Measurements from ENCODE around the gene RBM28. TPM values are rescaled to one million over a fixed set of nuclear protein-coding genes. Genes with fewer than 3 reads are reported as not detected.

Gene RBM28
- 100 to 1,000 TPM in 1 of 5 donors, 10 to 100 TPM in 4; 21.0 to 319 (median 54.8) TPM for total RNA-seq
- polyA plus RNA-seq: 10 to 100 TPM in 2 of 3 donors, 1 to 10 TPM in 1; 8.1 to 18.9 (median 15.6) TPM
- long read RNA-seq, donor 1: 0 reads
- long read RNA-seq, donor 2, full-length matches to known transcripts: 1 of 1 reads
- long read RNA-seq, donor 2, partial matches to known transcripts: 0 of 1 reads
- long read RNA-seq, donor 2, other reads (novel, unspliced or antisense): 0 of 1 reads
- long read RNA-seq, donor 3: 0 reads
- long read RNA-seq, donor 4: 0 reads
- long read RNA-seq, donor 5, full-length matches to known transcripts: 2 of 2 reads
- long read RNA-seq, donor 5, partial matches to known transcripts: 0 of 2 reads
- long read RNA-seq, donor 5, other reads (novel, unspliced or antisense): 0 of 2 reads
- long read RNA-seq, donor 6, full-length matches to known transcripts: 5 of 31 reads
- long read RNA-seq, donor 6, partial matches to known transcripts: 26 of 31 reads
- long read RNA-seq, donor 6, other reads (novel, unspliced or antisense): 0 of 31 reads
- long read RNA-seq, donor 7, full-length matches to known transcripts: 1 of 1 reads
- long read RNA-seq, donor 7, partial matches to known transcripts: 0 of 1 reads
- long read RNA-seq, donor 7, other reads (novel, unspliced or antisense): 0 of 1 reads
- long read RNA-seq, donor 8: 0 reads
- long read RNA-seq, donor 9: 0 reads
- long read RNA-seq, donor 10: 0 reads

- H3K4me3 ChIP-seq: peak within 1 kb of the TSS; percentile 63 to 87 (median 78)
- WGBS, 5 donors: 11 to 20% (median 13%) methylated on average over 32 to 49 of the region's 49 CpGs
- peaks cover 2 to 16% (median 13%) of the 10 kb centered on the region in 4 donors for H3K36me3 ChIP-seq
- TF ChIP-seq POLR2AphosphoS5 (IDR thresholded peaks at IDR 0.05) (peak; percentile 74 to 93 (median 80)), EP300 (IDR thresholded peaks at IDR 0.05) (no peak), CTCF (IDR thresholded peaks at IDR 0.05) (peak in 1 of 7 experiments; percentile 15), POLR2A (IDR thresholded peaks at IDR 0.05) (no peak)
- H3K9me3 ChIP-seq: no peaks in the 10 kb centered on the region
- intact Hi-C loops (cut with DNase I; ENCODE audit: low total_unique reads): no loop called here
- peak within 1 kb of the TSS; percentile 81 to 88 (median 83) for H3K27ac ChIP-seq
- no peaks in the 10 kb centered on the region for H3K27me3 ChIP-seq
- peaks cover 18 to 31% (median 27%) of the 10 kb centered on the region in 4 donors for H3K4me1 ChIP-seq
- DNase-seq: peak; percentile 88 to 96
Observed at GRCh38 chr7:128343554-128344430, at the start of gene RBM28. TSS of gene RBM28 (minus strand) at chr7:128343908. CDS start at chr7:128343793, 115 bp downstream.

DNA sequence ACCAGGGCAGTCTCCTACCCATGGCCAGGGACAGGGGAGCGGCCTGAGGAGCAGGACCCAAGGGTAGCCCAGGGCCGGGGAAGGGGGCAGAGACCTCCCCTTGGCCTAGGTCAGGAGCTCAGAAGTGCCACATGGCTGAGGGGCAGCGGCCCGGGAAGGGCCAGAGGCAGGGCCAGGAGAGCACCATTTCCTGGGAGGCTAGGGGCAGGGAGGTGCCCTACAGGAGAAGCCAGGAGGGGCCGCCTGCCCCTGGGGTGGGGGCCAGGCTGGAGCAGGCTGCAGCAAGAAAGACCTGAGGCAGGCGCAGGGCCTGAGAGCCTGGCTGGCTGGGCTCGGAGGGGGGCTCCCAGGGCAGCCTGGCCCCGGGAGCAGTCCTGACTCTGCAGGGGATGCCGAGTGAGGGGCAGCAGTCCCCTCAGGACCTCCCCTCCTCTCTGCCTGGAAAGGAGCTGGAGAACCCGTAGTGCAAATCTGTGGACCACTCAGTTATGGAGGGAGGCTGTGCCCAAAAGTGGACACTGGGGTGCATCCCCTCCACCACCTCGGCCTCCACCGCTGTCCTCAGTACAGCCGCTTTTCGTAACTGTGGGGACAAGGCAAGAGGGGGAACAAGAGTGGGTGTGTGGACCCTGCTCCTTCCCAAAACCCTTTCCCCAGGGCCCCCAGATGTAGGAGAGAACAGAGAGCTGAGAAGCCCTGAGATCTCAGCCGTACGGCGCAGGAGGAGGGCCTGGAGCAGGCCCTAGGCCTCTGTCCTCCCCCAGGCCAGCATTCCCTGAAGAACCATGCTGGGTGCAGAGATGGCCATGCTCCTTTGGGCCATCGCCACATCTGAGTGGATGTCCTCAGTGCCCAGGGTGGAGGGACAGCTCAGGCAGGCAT, 49.0 kb upstream of the RBM28 start:
- H3K4me3 ChIP-seq: no peak overlapping the region
- H3K36me3 ChIP-seq: peaks cover 43 to 65% (median 63%) of the 10 kb centered on the region in 4 donors
- 89 to 95% (median 92%) methylated on average over 12 to 18 of the region's 18 CpGs for WGBS, 5 donors
- no peak for DNase-seq
- H3K27me3 ChIP-seq: peaks cover 0 to 11% (median 0%) of the 10 kb centered on the region in 3 donors
- peaks cover 0 to 4% (median 3%) of the 10 kb centered on the region in 4 donors for H3K4me1 ChIP-seq
- TF ChIP-seq CTCF (IDR thresholded peaks at IDR 0.05): no peak
- TF ChIP-seq EP300 (IDR thresholded peaks at IDR 0.05): no peak
- TF ChIP-seq POLR2AphosphoS5 (IDR thresholded peaks at IDR 0.05): no peak
- TF ChIP-seq POLR2A (IDR thresholded peaks at IDR 0.05): no peak
- no peak overlapping the region for H3K27ac ChIP-seq
- intact Hi-C loops (cut with DNase I; ENCODE audit: low total_unique reads): no loop called here
- no peaks in the 10 kb centered on the region for H3K9me3 ChIP-seq

DNA sequence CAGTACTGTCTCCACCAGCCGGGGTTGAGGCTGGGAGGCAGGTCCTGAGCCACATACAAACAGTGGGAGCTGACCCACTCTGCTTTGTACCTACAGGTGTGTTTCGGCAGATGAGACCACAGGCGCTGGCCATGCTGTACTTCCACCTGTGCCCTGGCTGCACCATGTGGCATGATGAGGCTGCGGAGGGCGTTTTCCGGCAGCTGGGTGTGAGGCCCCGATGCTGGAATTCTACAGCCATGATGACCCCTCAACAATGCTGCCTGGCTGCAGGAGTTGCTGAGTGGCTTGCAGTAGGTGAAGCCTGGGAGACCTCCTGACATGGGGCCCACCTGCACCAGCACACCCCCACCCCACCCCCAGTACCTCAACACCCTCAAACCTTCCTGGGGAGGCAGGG, 48.1 kb upstream of the RBM28 start:
- H3K9me3 ChIP-seq: no peaks in the 10 kb centered on the region
- no peak overlapping the region for H3K4me3 ChIP-seq
- DNase-seq: no peak
- peaks cover 0 to 11% (median 9%) of the 10 kb centered on the region in 4 donors for H3K4me1 ChIP-seq
- H3K27ac ChIP-seq: no peak overlapping the region
- peaks cover 34 to 56% (median 54%) of the 10 kb centered on the region in 4 donors for H3K36me3 ChIP-seq
- intact Hi-C loops (cut with DNase I; ENCODE audit: low total_unique reads): no loop called here
- H3K27me3 ChIP-seq: peaks cover 0 to 11% (median 0%) of the 10 kb centered on the region in 3 donors
- no peak for TF ChIP-seq EP300 (IDR thresholded peaks at IDR 0.05)
- no peak for TF ChIP-seq POLR2AphosphoS5 (IDR thresholded peaks at IDR 0.05)
- TF ChIP-seq POLR2A (IDR thresholded peaks at IDR 0.05): no peak
- TF ChIP-seq CTCF (IDR thresholded peaks at IDR 0.05): no peak
- 67 to 96% (median 92%) methylated on average over 1 to 7 of the region's 7 CpGs for WGBS, 5 donors
